PC-3 (cell line): Measurements from ENCODE around the gene MALRD1. TPM values are rescaled to one million over a fixed set of nuclear protein-coding genes. Genes with fewer than 3 reads are reported as not detected.

ENCODE experiments used
- ATAC-seq: fragments of 200-7000 bp; cut with Tn5 transposase; 2 replicates; pipeline ENCODE4 v1.9.1; 2020; ENCODE audit warnings: mild to moderate bottlenecking, moderate library complexity
- BruUV-seq: library from RNA; stranded (reverse); fragments of 400-500 nt; replicated peaks from 2 replicates; lab custom pipeline; 2021; lab: Mats Ljungman, UMichigan
- CTCF ChIA-PET: fragments of 300-600 bp; sonication (Branson Sonifier 250); formaldehyde crosslinking; loops from one replicate; lab custom pipeline; 2022; ENCODE audit warnings: antibody characterized with exemption; lab: Charles Lee
- POLR2A ChIA-PET: fragments of 300-600 bp; sonication (Branson Sonifier 250); formaldehyde crosslinking; loops from one replicate; lab custom pipeline; 2022; ENCODE audit warnings: antibody characterized with exemption; ENCODE audit not compliant: unreplicated experiment; lab: Charles Lee
- DNase-seq: peaks from one replicate; pipeline ENCODE4 v3.0.0-alpha.2; 2015
- H2AFZ ChIP-seq: fragments of 300-600 bp; sonication (generic); 2 replicates; pipeline ENCODE4 v1.6.0; 2016; ENCODE audit warnings: antibody characterized with exemption, low read length
- H3F3A ChIP-seq: fragments of 300-600 bp; sonication (generic); one replicate; pipeline ENCODE4 v1.6.0; 2017; ENCODE audit warnings: antibody characterized with exemption, low read length, control low read depth, mild to moderate bottlenecking; ENCODE audit not compliant: unreplicated experiment
- H3K27ac ChIP-seq: fragments of 300-600 bp; sonication (generic); 2 replicates; pipeline ENCODE4 v1.5.1; 2016; ENCODE audit warnings: mild to moderate bottlenecking, low read length
- H3K27me3 ChIP-seq: fragments of 300-600 bp; sonication (generic); 2 replicates; pipeline ENCODE4 v1.6.1; 2016; ENCODE audit warnings: low read length, mixed read lengths
- H3K36me3 ChIP-seq: fragments of 300-600 bp; sonication (generic); 2 replicates; pipeline ENCODE4 v1.6.1; 2016; ENCODE audit warnings: low read depth, mixed run types, low read length, mixed read lengths
- H3K4me1 ChIP-seq: fragments of 300-600 bp; sonication (generic); 2 replicates; pipeline ENCODE4 v1.5.1; 2016; ENCODE audit warnings: low read length; ENCODE audit not compliant: insufficient read depth
- H3K4me2 ChIP-seq: fragments of 300-600 bp; sonication (generic); 2 replicates; pipeline ENCODE4 v1.6.0; 2016; ENCODE audit warnings: low read length
- H3K4me3 ChIP-seq: fragments of 300-600 bp; sonication (generic); 2 replicates; pipeline ENCODE4 v1.5.1; 2016; ENCODE audit warnings: mild to moderate bottlenecking, low read length, mixed read lengths
- H3K79me2 ChIP-seq: fragments of 300-600 bp; sonication (generic); 2 replicates; pipeline ENCODE4 v1.6.1; 2017; ENCODE audit warnings: low read length, mixed read lengths
- H3K9ac ChIP-seq: fragments of 300-600 bp; sonication (generic); 2 replicates; pipeline ENCODE4 v1.6.0; 2016; ENCODE audit warnings: mild to moderate bottlenecking, low read length
- H3K9me2 ChIP-seq: fragments of 300-600 bp; sonication (generic); replicated peaks from 2 replicates; pipeline ENCODE4 v1.6.1; 2016; ENCODE audit warnings: mixed run types, low read length, mixed read lengths
- H3K9me3 ChIP-seq: fragments of 300-600 bp; sonication (generic); 2 replicates; pipeline ENCODE4 v1.6.1; 2016; ENCODE audit warnings: low read length, mixed read lengths
- H4K20me1 ChIP-seq: fragments of 300-600 bp; sonication (generic); 2 replicates; pipeline ENCODE4 v1.6.1; 2016; ENCODE audit warnings: low read length, mixed read lengths
- CTCF ChIP-seq: fragments of 300-600 bp; sonication (generic); conservative IDR thresholded peaks from 2 replicates; pipeline ENCODE4 v1.5.1; 2017; ENCODE audit warnings: antibody characterized with exemption, low read depth, mild to moderate bottlenecking, low read length
- EZH2 ChIP-seq: fragments of 300-600 bp; sonication (generic); IDR thresholded peaks from one replicate; pipeline ENCODE4 v1.6.1; 2017; ENCODE audit warnings: antibody characterized with exemption, mild to moderate bottlenecking, low read length; ENCODE audit not compliant: unreplicated experiment
- EZH2phosphoT487 ChIP-seq: fragments of 300-600 bp; sonication (generic); IDR thresholded peaks from 2 replicates; pipeline ENCODE4 v1.6.1; 2018; ENCODE audit warnings: mild to moderate bottlenecking, antibody characterized with exemption, low read length, borderline replicate concordance
- intact Hi-C: fragments of 100-400 bp; cut with micrococcal nuclease; formaldehyde crosslinking; loops from 2 replicates; pipeline ENCODE4 v1.9.0; 2023
- total RNA-seq: library from RNA; depleted of rRNA; stranded (reverse); fragments of >200 nt; gene quantifications from 2 replicates; pipeline ENCODE4 v1.2.3, GENCODE V29; 2014

The MALRD1 gene
- total RNA-seq, 1 experiment from 2014 or later = not detected

- BruUV-seq = no TSS peak
- H3K4me2 ChIP-seq = no peak overlapping the region
- H2AFZ ChIP-seq = no peak overlapping the region
- no peak overlapping the region for H3K27ac ChIP-seq
- no peaks in the 10 kb centered on the region for H3K9me3 ChIP-seq
- DNase-seq (no peak), ATAC-seq (no peak)
- TF ChIP-seq EZH2phosphoT487 = no peak
- no peak for TF ChIP-seq CTCF
- no peak for TF ChIP-seq EZH2
- H3K9ac ChIP-seq = no peak overlapping the region
- H3F3A ChIP-seq = no peaks in the 10 kb centered on the region
- no peaks in the 10 kb centered on the region for H3K4me1 ChIP-seq
- ChIA-PET CTCF (no interaction called here), POLR2A (no interaction called here)
- no peaks in the 10 kb centered on the region for H3K79me2 ChIP-seq
- H3K4me3 ChIP-seq = no peak overlapping the region
- H3K27me3 ChIP-seq = no peaks in the 10 kb centered on the region
- H3K9me2 ChIP-seq = no peaks in the 10 kb centered on the region
- intact Hi-C loops = no loop called here
- H4K20me1 ChIP-seq = no peaks in the 10 kb centered on the region
- no peaks in the 10 kb centered on the region for H3K36me3 ChIP-seq
Observed at GRCh38 chr10:19411119-19411518, 362.5 kb downstream of the MALRD1 start.

- Histone ChIP-seq H3K79me2 (no peaks in the 10 kb centered on the region), H3K27ac (no peak overlapping the region), H3K36me3 (no peaks in the 10 kb centered on the region), H3K9ac (no peak overlapping the region), H3F3A (no peaks in the 10 kb centered on the region), H3K9me3 (no peaks in the 10 kb centered on the region), H3K27me3 (no peaks in the 10 kb centered on the region), H3K4me3 (no peak overlapping the region), H4K20me1 (no peaks in the 10 kb centered on the region), H2AFZ (no peak overlapping the region), H3K4me1 (no peaks in the 10 kb centered on the region), H3K4me2 (no peak overlapping the region), H3K9me2 (no peaks in the 10 kb centered on the region)
- intact Hi-C loops = no loop called here
- ChIA-PET CTCF (no interaction called here), POLR2A (no interaction called here)
- ATAC-seq (no peak), DNase-seq (peak; percentile 38)
- BruUV-seq = no TSS peak
- TF ChIP-seq CTCF (peak; percentile 50), EZH2 (no peak)
Observed at GRCh38 chr10:19412531-19412930, 363.9 kb downstream of the MALRD1 start.

DNA sequence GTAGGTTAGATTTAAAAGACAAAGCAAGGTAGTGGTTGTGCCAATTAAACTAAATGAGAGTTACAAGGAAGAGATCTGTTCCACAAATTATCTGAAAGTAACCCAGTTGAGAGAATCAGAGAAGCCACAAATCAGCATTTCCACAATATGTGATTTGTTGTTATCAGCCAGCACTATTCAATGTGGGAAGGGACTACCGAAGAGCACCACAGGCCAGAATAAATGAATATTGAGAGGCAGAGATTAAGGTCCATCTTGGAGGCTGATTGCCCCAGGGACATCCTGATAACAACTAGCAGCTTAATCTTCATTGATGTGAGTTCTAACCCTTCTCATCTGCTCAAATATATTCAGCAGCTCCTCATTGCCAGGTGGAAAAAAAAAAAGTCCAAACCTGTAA lies 367.6 kb downstream of the MALRD1 start:
- no peaks in the 10 kb centered on the region for H3K27me3 ChIP-seq
- no peak overlapping the region for H3K4me2 ChIP-seq
- no peaks in the 10 kb centered on the region for H3K9me2 ChIP-seq
- H3K4me3 ChIP-seq = no peak overlapping the region
- H3K36me3 ChIP-seq = no peaks in the 10 kb centered on the region
- DNase-seq (no peak), ATAC-seq (no peak)
- ChIA-PET CTCF (no interaction called here), POLR2A (no interaction called here)
- TF ChIP-seq CTCF (no peak), EZH2 (no peak)
- no peak overlapping the region for H2AFZ ChIP-seq
- no peak overlapping the region for H3K9ac ChIP-seq
- H3K4me1 ChIP-seq = no peaks in the 10 kb centered on the region
- no peaks in the 10 kb centered on the region for H3K9me3 ChIP-seq
- no peak overlapping the region for H3K27ac ChIP-seq
- no peaks in the 10 kb centered on the region for H4K20me1 ChIP-seq
- BruUV-seq = no TSS peak
- no peaks in the 10 kb centered on the region for H3F3A ChIP-seq
- intact Hi-C loops = no loop called here
- no peaks in the 10 kb centered on the region for H3K79me2 ChIP-seq
